K562 (cell line): ENCODE measurements around the gene PSMD2. TPM values are rescaled to one million over a fixed set of nuclear protein-coding genes. Genes with fewer than 3 reads are reported as not detected.

Experiments used
- ATAC-seq: fragments of 200-7000 bp; cut with Tn5 transposase; 3 replicates; pipeline ENCODE4 v1.9.1; 2020; ENCODE audit warnings: moderate library complexity
- BruUV-seq: library from RNA; stranded (reverse); fragments of 400-500 nt; replicated peaks from 2 replicates; lab custom pipeline; 2021; lab: Mats Ljungman, UMichigan
- CTCF ChIA-PET: fragments of 300-600 bp; formaldehyde crosslinking; extraction: SDS; loops from one replicate; lab custom pipeline; 2021; ENCODE audit warnings: low intra/inter-chr PET ratio; lab: Yijun Ruan, JAX
- POLR2A ChIA-PET: fragments of 300-600, 350-650 bp; sonication (Branson Sonifier 250); formaldehyde crosslinking; extraction: SDS; loops from one replicate; lab custom pipeline; 2021; ENCODE audit warnings: antibody characterized with exemption, inconsistent platforms; lab: Yijun Ruan, JAX
- DNase-seq, 4 experiments: peaks; one replicate each; pipeline versions ENCODE4 v3.0.0 to v3.0.0-alpha.2; 2011 to 2018; ENCODE audit warnings: low spot score in 3 of 4, mixed read lengths in 3 of 4; ENCODE audit errors: extremely low read depth in 1 of 4
- FAIRE-seq: peaks from 2 replicates; lab custom pipeline; 2011; peaks lifted over from hg19 to GRCh38; lab: Jason Lieb, UNC
- H2AFZ ChIP-seq: 2 replicates; pipeline ENCODE4 v1.6.0; 2011; ENCODE audit warnings: low read depth, low read length, control low read depth, inconsistent platforms
- H3K27ac ChIP-seq: fragments of 200-600 bp; 3 replicates; pipeline ENCODE4 v1.8.0; 2011; ENCODE audit warnings: low read depth, mild to moderate bottlenecking, control low read depth, inconsistent platforms, low read length, moderate library complexity, mixed read lengths; ENCODE audit errors: extremely low read depth
- H3K27me3 ChIP-seq, 2 experiments: fragments of 300-600 bp in 1 of 2; 2 replicates in 1 of 2; 3 replicates in 1 of 2; pipeline versions ENCODE4 v1.6.0 to v1.8.0; 2011; ENCODE audit warnings: inconsistent platforms in 2 of 2, low read length in 2 of 2, mild to moderate bottlenecking in 1 of 2, mixed read lengths in 1 of 2, moderate library complexity in 1 of 2; ENCODE audit not compliant: control insufficient read depth in 2 of 2, insufficient read depth in 2 of 2
- H3K36me3 ChIP-seq: fragments of 300-600 bp; 3 replicates; pipeline ENCODE4 v1.8.0; 2011; ENCODE audit warnings: mild to moderate bottlenecking, low read length, inconsistent platforms; ENCODE audit not compliant: control insufficient read depth, insufficient read depth
- H3K4me1 ChIP-seq, 2 experiments: fragments of 200-600 bp in 1 of 2; replicated peaks in 1 of 2; 2 replicates in 1 of 2; 3 replicates in 1 of 2; pipeline versions ENCODE4 v1.5.1 to v1.8.0; 2011; ENCODE audit warnings: inconsistent platforms in 2 of 2, low read length in 2 of 2, mild to moderate bottlenecking in 1 of 2, mixed read lengths in 1 of 2, moderate library complexity in 1 of 2; ENCODE audit not compliant: control insufficient read depth in 2 of 2, insufficient read depth in 2 of 2
- H3K4me2 ChIP-seq: 2 replicates; pipeline ENCODE4 v1.6.1; 2011; ENCODE audit warnings: low read length, control low read depth, inconsistent platforms, mixed read lengths; ENCODE audit not compliant: insufficient read depth
- H3K4me3 ChIP-seq: fragments of 200-600 bp; sonication (generic), shearing (Covaris generic); 2 replicates; pipeline ENCODE4 v1.5.1; 2016; ENCODE audit warnings: control low read depth, inconsistent platforms
- H3K79me2 ChIP-seq: fragments of 200-600 bp; 3 replicates; pipeline ENCODE4 v1.8.0; 2011; ENCODE audit warnings: low read length, inconsistent platforms; ENCODE audit not compliant: control insufficient read depth, insufficient read depth
- H3K9ac ChIP-seq, 2 experiments: 2 replicates each; pipeline versions ENCODE4 v1.6.0 to v1.6.1; 2011; ENCODE audit warnings: low read depth in 2 of 2, low read length in 2 of 2, control low read depth in 1 of 2, inconsistent platforms in 1 of 2, mild to moderate bottlenecking in 1 of 2, mixed read lengths in 1 of 2; ENCODE audit not compliant: insufficient read depth in 1 of 2
- H3K9me1 ChIP-seq: one replicate; pipeline ENCODE4 v1.6.0; 2011; ENCODE audit warnings: inconsistent platforms, mild to moderate bottlenecking, low read length, moderate library complexity; ENCODE audit not compliant: control insufficient read depth, insufficient read depth
- H3K9me3 ChIP-seq: replicated peaks from 2 replicates; pipeline ENCODE4 v1.5.1; 2011; ENCODE audit warnings: low read depth, low read length, inconsistent platforms; ENCODE audit not compliant: control insufficient read depth, insufficient read depth
- H4K20me1 ChIP-seq: replicated peaks from 2 replicates; pipeline ENCODE4 v1.6.1; 2011; ENCODE audit warnings: low read length, inconsistent platforms, mixed read lengths; ENCODE audit not compliant: control insufficient read depth, insufficient read depth
- CCNT2 ChIP-seq: IDR thresholded peaks from 2 replicates; pipeline ENCODE4 v1.6.1; 2011; ENCODE audit warnings: borderline replicate concordance, low read depth, mild to moderate bottlenecking, moderate library complexity, mixed read lengths, low read length; ENCODE audit not compliant: insufficient read length; ENCODE audit errors: extremely low read depth
- FOXK2 ChIP-seq, 2 experiments: fragments of 450-650 bp; IDR thresholded peaks in 1 of 2; conservative IDR thresholded peaks in 1 of 2; 2 replicates each; pipeline ENCODE4 v1.6.1; 2016; ENCODE audit warnings: low read depth in 2 of 2, mild to moderate bottlenecking in 1 of 2
- FOXM1 ChIP-seq, 2 experiments: fragments of 450-650 bp in 1 of 2; sonication (generic) in 1 of 2; formaldehyde crosslinking in 1 of 2; IDR thresholded peaks; 2 replicates each; pipeline versions ENCODE4 v1.6.1 to v1.9.0; 2017 to 2022; ENCODE audit warnings: low read depth in 2 of 2, mild to moderate bottlenecking in 2 of 2, missing genetic modification reagents in 1 of 2, moderate library complexity in 1 of 2
- GABPA ChIP-seq: fragments of 200-800 bp; sonication (Bioruptor generic); conservative IDR thresholded peaks from 2 replicates; pipeline ENCODE4 v1.6.1; 2016; ENCODE audit warnings: low read depth, missing genetic modification characterization, missing compliant biosample characterization
- HDAC1 ChIP-seq, 2 experiments: fragments of 450-650 bp; IDR thresholded peaks; 2 replicates each; pipeline ENCODE4 v1.6.1; 2016 to 2017; ENCODE audit warnings: inconsistent platforms in 1 of 2, mild to moderate bottlenecking in 1 of 2, moderate library complexity in 1 of 2
- JUN ChIP-seq, 2 experiments: sonication (generic) in 1 of 2; formaldehyde crosslinking in 1 of 2; IDR thresholded peaks; 2 replicates each; pipeline versions ENCODE4 v1.6.1 to v1.8.0; 2012 to 2022; ENCODE audit warnings: borderline replicate concordance in 2 of 2, mild to moderate bottlenecking in 2 of 2, improper control_type of control experiment in 1 of 2, low read depth in 1 of 2, low read length in 1 of 2, missing genetic modification reagents in 1 of 2
- L3MBTL2 ChIP-seq: fragments of 450-650 bp; IDR thresholded peaks from 2 replicates; pipeline ENCODE4 v1.6.1; 2016; ENCODE audit warnings: mild to moderate bottlenecking, moderate library complexity
- NRF1 ChIP-seq, 2 experiments: fragments of 450-650 bp; IDR thresholded peaks in 1 of 2; conservative IDR thresholded peaks in 1 of 2; 2 replicates each; pipeline ENCODE4 v1.6.1; 2014; ENCODE audit warnings: mild to moderate bottlenecking in 2 of 2
- PCBP2 ChIP-seq: fragments of 200-400 bp; formaldehyde crosslinking; IDR thresholded peaks from 2 replicates; pipeline ENCODE4 v1.6.1; 2018; ENCODE audit warnings: low read length, low read depth, mild to moderate bottlenecking, moderate library complexity; ENCODE audit not compliant: poor library complexity, severe bottlenecking
- PML ChIP-seq: IDR thresholded peaks from 2 replicates; pipeline ENCODE4 v1.6.1; 2012; ENCODE audit warnings: low read length, inconsistent platforms
- ZFPM2 ChIP-seq: fragments of 250-450 bp; sonication (Bioruptor Pico); IDR thresholded peaks from 2 replicates; pipeline ENCODE4 v1.5.1; 2022; ENCODE audit warnings: mild to moderate bottlenecking
- WGBS: fragments of 100-300 bp; shearing (Covaris generic); methylation state at CpG from one replicate; pipeline ENCODE4 v1.1.6; 2016; ENCODE audit warnings: low coverage, mixed read lengths; ENCODE audit not compliant: insufficient coverage; ENCODE audit errors: missing lambda C conversion rate; 5-methylcytosine and 5-hydroxymethylcytosine counted together
- in situ Hi-C: fragments of 300-500 bp; cut with MboI; formaldehyde crosslinking; loops from 4 replicates; pipeline ENCODE4 v1.15.0; 2018; ENCODE audit warnings: inconsistent platforms, mixed read lengths
- intact Hi-C: fragments of 100-400 bp; cut with micrococcal nuclease; formaldehyde crosslinking; loops from 2 replicates; pipeline ENCODE4 v1.14.2; 2022
- polyA plus RNA-seq, 8 experiments: library from polyadenylated mRNA; depleted of rRNA in 4 of 8; stranded (reverse) in 5 of 8; unstranded in 3 of 8; fragments of >200 nt; fragmentation: Nextera tagmentation in 2 of 8; fragmentation: Illumina TruSeq in 1 of 8; extraction: Ambion mirVana in 2 of 8; extraction: Trizol in 1 of 8; gene quantifications; 2 replicates each; pipeline versions ENCODE4 v1.2.1 to v1.2.3, GENCODE V29; 2011 to 2014; ENCODE audit warnings: inconsistent platforms in 1 of 8, missing spikeins in 1 of 8
- total RNA-seq, 7 experiments: library from RNA; depleted of rRNA in 6 of 7; stranded (reverse); fragments of >200 nt in 6 of 7; fragmentation: Illumina TruSeq in 2 of 7; extraction: Trizol in 2 of 7; gene quantifications; 2 replicates each; pipeline versions ENCODE4 v1.2.1 to v1.2.3, GENCODE V29; 2011 to 2021; ENCODE audit warnings: low replicate concordance in 1 of 7
- TF ChIP-seq, protein P1 (sequence below): fragments of 250-450 bp; sonication (Bioruptor Pico); IDR thresholded peaks from 2 replicates; pipeline ENCODE4 v1.4.0; 2020; ENCODE audit warnings: mild to moderate bottlenecking
- TF ChIP-seq, protein P2 (sequence below): conservative IDR thresholded peaks from 2 replicates; pipeline ENCODE4 v1.6.1; 2011; ENCODE audit warnings: low read depth, mild to moderate bottlenecking, low read length; ENCODE audit not compliant: control insufficient read depth
- TF ChIP-seq, protein P3 (sequence below): sonication (generic); formaldehyde crosslinking; IDR thresholded peaks from 2 replicates; pipeline ENCODE4 v1.9.0; 2022; ENCODE audit warnings: mild to moderate bottlenecking, missing genetic modification reagents
- TF ChIP-seq, protein P4 (sequence below), 2 experiments: IDR thresholded peaks; 2 replicates each; pipeline ENCODE4 v1.6.1; 2011; ENCODE audit warnings: borderline replicate concordance in 1 of 2, control low read depth in 1 of 2, low read depth in 1 of 2, low read length in 1 of 2, mild to moderate bottlenecking in 1 of 2, mixed read lengths in 1 of 2, moderate library complexity in 1 of 2; ENCODE audit not compliant: insufficient read depth in 1 of 2, insufficient read length in 1 of 2, poor library complexity in 1 of 2, severe bottlenecking in 1 of 2; ENCODE audit errors: extremely low read depth in 1 of 2

PSMD2 gene
- total and polyA plus RNA-seq, 9 of the 15 experiments (the other 6 are each of a cell fraction or from before 2014, with no cell fraction given), result 152 to 484 (median 295) TPM

DNA sequence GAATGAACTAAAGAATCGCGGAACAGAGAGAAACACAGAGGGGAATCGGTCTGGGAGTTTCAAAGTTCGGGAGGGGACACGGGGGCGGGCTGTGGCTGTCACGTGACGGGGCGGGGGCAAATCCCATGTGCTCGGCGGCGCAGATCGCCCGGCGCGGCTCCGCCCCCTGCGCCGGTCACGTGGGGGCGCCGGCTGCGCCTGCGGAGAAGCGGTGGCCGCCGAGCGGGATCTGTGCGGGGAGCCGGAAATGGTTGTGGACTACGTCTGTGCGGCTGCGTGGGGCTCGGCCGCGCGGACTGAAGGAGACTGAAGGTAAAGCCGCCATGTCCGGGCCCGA is 15.3 kb downstream of the PSMD2 start, which contains the start of gene EIF4G1:
TSS of gene EIF4G1 (plus strand) at position 244 of the 337 bp plus-strand sequence. CDS start 1,191 bp downstream, outside the sequence.
- Histone ChIP-seq H3K27me3 (no peaks in the 10 kb centered on the region), H3K36me3 (peaks cover 45% of the 10 kb centered on the region), H3K4me3 (peak within 1 kb of the TSS; percentile 100), H3K9me3 (no peaks in the 10 kb centered on the region), H3K4me1 (peaks cover 13 to 31% of the 10 kb centered on the region in 2 experiments; a peak in 4 of 5 replicates), H3K9me1 (peaks cover 10% of the 10 kb centered on the region), H3K4me2 (peak within 1 kb of the TSS; percentile 99), H3K27ac (peak within 1 kb of the TSS; percentile 94), H4K20me1 (peaks cover 36% of the 10 kb centered on the region), H3K9ac (peak within 1 kb of the TSS; percentile 99 to 100), H3K79me2 (peaks cover 50% of the 10 kb centered on the region), H2AFZ (peak within 1 kb of the TSS; percentile 84)
- ATAC-seq (peak; percentile 92), FAIRE-seq (peak; percentile 84), DNase-seq (peak; percentile 94 to 97 (median 96))
- intact Hi-C loops, result loop anchor here (2.0 kb wide), 1 partner anchor 16 kb away; the partner anchor contains the start of gene PSMD2
- in situ Hi-C loops, result no loop called here
- no TSS peak for BruUV-seq
- 2% methylated on average over 10 of the region's 40 CpGs for WGBS
- ChIA-PET CTCF (no interaction called here), POLR2A (no interaction called here)
- TF ChIP-seq, protein P1, sequence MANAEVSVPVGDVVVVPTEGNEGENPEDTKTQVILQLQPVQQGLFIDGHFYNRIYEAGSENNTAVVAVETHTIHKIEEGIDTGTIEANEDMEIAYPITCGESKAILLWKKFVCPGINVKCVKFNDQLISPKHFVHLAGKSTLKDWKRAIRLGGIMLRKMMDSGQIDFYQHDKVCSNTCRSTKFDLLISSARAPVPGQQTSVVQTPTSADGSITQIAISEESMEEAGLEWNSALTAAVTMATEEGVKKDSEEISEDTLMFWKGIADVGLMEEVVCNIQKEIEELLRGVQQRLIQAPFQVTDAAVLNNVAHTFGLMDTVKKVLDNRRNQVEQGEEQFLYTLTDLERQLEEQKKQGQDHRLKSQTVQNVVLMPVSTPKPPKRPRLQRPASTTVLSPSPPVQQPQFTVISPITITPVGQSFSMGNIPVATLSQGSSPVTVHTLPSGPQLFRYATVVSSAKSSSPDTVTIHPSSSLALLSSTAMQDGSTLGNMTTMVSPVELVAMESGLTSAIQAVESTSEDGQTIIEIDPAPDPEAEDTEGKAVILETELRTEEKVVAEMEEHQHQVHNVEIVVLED (CRISPR knock-in tag), result peak; percentile 84
- TF ChIP-seq, protein P2, sequence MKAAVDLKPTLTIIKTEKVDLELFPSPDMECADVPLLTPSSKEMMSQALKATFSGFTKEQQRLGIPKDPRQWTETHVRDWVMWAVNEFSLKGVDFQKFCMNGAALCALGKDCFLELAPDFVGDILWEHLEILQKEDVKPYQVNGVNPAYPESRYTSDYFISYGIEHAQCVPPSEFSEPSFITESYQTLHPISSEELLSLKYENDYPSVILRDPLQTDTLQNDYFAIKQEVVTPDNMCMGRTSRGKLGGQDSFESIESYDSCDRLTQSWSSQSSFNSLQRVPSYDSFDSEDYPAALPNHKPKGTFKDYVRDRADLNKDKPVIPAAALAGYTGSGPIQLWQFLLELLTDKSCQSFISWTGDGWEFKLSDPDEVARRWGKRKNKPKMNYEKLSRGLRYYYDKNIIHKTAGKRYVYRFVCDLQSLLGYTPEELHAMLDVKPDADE, result 0 out of 2 replicates have a peak, but pooled peaks have one; percentile 16
- 0 out of 2 replicates have a peak, but pooled peaks have one; percentile 51 for TF ChIP-seq L3MBTL2
- peak; percentile 90 to 91 for TF ChIP-seq NRF1 (conservative IDR thresholded peaks at IDR 0.05 in 1 of 2, IDR thresholded peaks at IDR 0.05 in 1 of 2)
- TF ChIP-seq GABPA (tag), result peak; percentile 80
- TF ChIP-seq FOXM1 (IDR thresholded peaks at IDR 0.05; ENCODE audit: low read depth), result no peak
- TF ChIP-seq FOXM1 (CRISPR knock-in tag; IDR thresholded peaks at IDR 0.05; ENCODE audit: low read depth), result 0 out of 2 replicates have a peak, but pooled peaks have one; percentile 38
- TF ChIP-seq, protein P3, sequence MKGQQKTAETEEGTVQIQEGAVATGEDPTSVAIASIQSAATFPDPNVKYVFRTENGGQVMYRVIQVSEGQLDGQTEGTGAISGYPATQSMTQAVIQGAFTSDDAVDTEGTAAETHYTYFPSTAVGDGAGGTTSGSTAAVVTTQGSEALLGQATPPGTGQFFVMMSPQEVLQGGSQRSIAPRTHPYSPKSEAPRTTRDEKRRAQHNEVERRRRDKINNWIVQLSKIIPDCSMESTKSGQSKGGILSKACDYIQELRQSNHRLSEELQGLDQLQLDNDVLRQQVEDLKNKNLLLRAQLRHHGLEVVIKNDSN (CRISPR knock-in tag), result peak; percentile 97
- TF ChIP-seq HDAC1 (IDR thresholded peaks at IDR 0.05), result peak in 1 of 2 experiments; percentile 18; a peak in 1 of 4 replicates
- TF ChIP-seq PCBP2, result peak; percentile 3
- TF ChIP-seq, protein P4, sequence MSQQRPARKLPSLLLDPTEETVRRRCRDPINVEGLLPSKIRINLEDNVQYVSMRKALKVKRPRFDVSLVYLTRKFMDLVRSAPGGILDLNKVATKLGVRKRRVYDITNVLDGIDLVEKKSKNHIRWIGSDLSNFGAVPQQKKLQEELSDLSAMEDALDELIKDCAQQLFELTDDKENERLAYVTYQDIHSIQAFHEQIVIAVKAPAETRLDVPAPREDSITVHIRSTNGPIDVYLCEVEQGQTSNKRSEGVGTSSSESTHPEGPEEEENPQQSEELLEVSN (IDR thresholded peaks at IDR 0.05; ENCODE audit: borderline replicate concordance in 1 of 2, extremely low read depth in 1 of 2, insufficient read depth in 1 of 2, insufficient read length in 1 of 2, low read depth in 1 of 2, low read length in 1 of 2, poor library complexity in 1 of 2, severe bottlenecking in 1 of 2), result peak; percentile 40 to 89
- TF ChIP-seq FOXK2 (conservative IDR thresholded peaks at IDR 0.05 in 1 of 2, IDR thresholded peaks at IDR 0.05 in 1 of 2; ENCODE audit: low read depth in 2 of 2), result peak; percentile 49 to 82; a peak in 2 of 4 replicates
- TF ChIP-seq CCNT2, result peak; percentile 70
- TF ChIP-seq ZFPM2 (CRISPR knock-in tag), result no peak
- peak; percentile 25; the same call in 1 of the 2 replicates for TF ChIP-seq PML
- TF ChIP-seq JUN (IDR thresholded peaks at IDR 0.05; ENCODE audit: borderline replicate concordance, low read depth, low read length), result peak; percentile 49; the same call in 1 of the 2 replicates
- TF ChIP-seq JUN (CRISPR knock-in tag; IDR thresholded peaks at IDR 0.05; ENCODE audit: borderline replicate concordance), result no peak
